ENCODE data around the gene FGGY.

FGGY gene

GRCh38 chr1:59427784-59428183 is 130.9 kb downstream of the FGGY start:
- no peaks in the 10 kb centered on the region for H3F3A ChIP-seq (ENCODE audit: insufficient read depth)
- H4K20me1 ChIP-seq (ENCODE audit: low read depth, low read length), result no peaks in the 10 kb centered on the region
- no peaks in the 10 kb centered on the region for H3K27me3 ChIP-seq (ENCODE audit: low read length)
- H3K4me3 ChIP-seq (ENCODE audit: insufficient read depth, low read length, poor library complexity, severe bottlenecking), result no peak overlapping the region
- H3K9me2 ChIP-seq (replicated peaks; ENCODE audit: insufficient read depth, low read length), result no peaks in the 10 kb centered on the region
- no peak overlapping the region for H3K9ac ChIP-seq (ENCODE audit: low read length)
- no peak overlapping the region for H2AFZ ChIP-seq (ENCODE audit: low read depth, low read length, severe bottlenecking)
- no peaks in the 10 kb centered on the region for H3K9me3 ChIP-seq (ENCODE audit: insufficient read depth, low read length)
- H3K79me2 ChIP-seq (ENCODE audit: insufficient read depth, low read length), result no peaks in the 10 kb centered on the region
- H3K4me2 ChIP-seq (ENCODE audit: low read depth, low read length, poor library complexity, severe bottlenecking), result no peak overlapping the region
- H3K36me3 ChIP-seq (ENCODE audit: low read length), result no peaks in the 10 kb centered on the region
- TF ChIP-seq, protein P1, sequence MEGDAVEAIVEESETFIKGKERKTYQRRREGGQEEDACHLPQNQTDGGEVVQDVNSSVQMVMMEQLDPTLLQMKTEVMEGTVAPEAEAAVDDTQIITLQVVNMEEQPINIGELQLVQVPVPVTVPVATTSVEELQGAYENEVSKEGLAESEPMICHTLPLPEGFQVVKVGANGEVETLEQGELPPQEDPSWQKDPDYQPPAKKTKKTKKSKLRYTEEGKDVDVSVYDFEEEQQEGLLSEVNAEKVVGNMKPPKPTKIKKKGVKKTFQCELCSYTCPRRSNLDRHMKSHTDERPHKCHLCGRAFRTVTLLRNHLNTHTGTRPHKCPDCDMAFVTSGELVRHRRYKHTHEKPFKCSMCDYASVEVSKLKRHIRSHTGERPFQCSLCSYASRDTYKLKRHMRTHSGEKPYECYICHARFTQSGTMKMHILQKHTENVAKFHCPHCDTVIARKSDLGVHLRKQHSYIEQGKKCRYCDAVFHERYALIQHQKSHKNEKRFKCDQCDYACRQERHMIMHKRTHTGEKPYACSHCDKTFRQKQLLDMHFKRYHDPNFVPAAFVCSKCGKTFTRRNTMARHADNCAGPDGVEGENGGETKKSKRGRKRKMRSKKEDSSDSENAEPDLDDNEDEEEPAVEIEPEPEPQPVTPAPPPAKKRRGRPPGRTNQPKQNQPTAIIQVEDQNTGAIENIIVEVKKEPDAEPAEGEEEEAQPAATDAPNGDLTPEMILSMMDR (IDR thresholded peaks at IDR 0.05; ENCODE audit: insufficient read depth, low read length, poor library complexity, severe bottlenecking), result no peak
- TF ChIP-seq EZH2phosphoT487 (conservative IDR thresholded peaks at IDR 0.05; ENCODE audit: low read length), result no peak
- H3K27ac ChIP-seq (ENCODE audit: low read depth, low read length), result no peak overlapping the region

DNA sequence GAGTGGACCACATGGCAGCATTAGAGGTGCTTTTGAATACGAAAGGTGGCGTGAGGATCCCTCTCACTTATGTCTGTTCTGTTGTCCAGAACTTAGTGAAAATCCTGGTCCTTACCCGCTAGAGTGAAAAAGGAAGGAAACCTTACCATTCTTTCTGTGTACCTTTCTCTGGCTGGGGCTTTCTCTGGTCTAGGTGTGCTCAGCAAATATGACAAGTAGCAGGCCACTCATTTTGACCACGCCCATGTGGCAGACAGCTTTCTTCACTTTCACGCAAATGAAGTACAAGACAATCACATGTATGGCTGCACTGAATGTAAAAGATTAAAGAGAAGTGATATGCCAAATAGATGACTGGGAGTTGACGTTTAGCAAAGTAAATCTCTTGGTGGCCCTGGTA is 131.9 kb downstream of the FGGY start:
- TF ChIP-seq, protein P1 (IDR thresholded peaks at IDR 0.05; ENCODE audit: insufficient read depth, low read length, poor library complexity, severe bottlenecking), result no peak
- TF ChIP-seq EZH2phosphoT487 (conservative IDR thresholded peaks at IDR 0.05; ENCODE audit: low read length), result no peak
- no peaks in the 10 kb centered on the region for H3K36me3 ChIP-seq (ENCODE audit: low read length)

GRCh38 chr1:59429656-59430055 is 132.8 kb downstream of the FGGY start:
- Histone ChIP-seq H3K4me2 (ENCODE audit: low read depth, low read length, poor library complexity, severe bottlenecking) (no peak overlapping the region), H3K4me3 (ENCODE audit: insufficient read depth, low read length, poor library complexity, severe bottlenecking) (no peak overlapping the region), H4K20me1 (ENCODE audit: low read depth, low read length) (no peaks in the 10 kb centered on the region), H3F3A (ENCODE audit: insufficient read depth) (no peaks in the 10 kb centered on the region), H3K27ac (ENCODE audit: low read depth, low read length) (no peak overlapping the region), H3K9me2 (replicated peaks; ENCODE audit: insufficient read depth, low read length) (no peaks in the 10 kb centered on the region), H3K27me3 (ENCODE audit: low read length) (no peaks in the 10 kb centered on the region), H3K79me2 (ENCODE audit: insufficient read depth, low read length) (no peaks in the 10 kb centered on the region), H2AFZ (ENCODE audit: low read depth, low read length, severe bottlenecking) (no peak overlapping the region), H3K36me3 (ENCODE audit: low read length) (no peaks in the 10 kb centered on the region), H3K9me3 (ENCODE audit: insufficient read depth, low read length) (no peaks in the 10 kb centered on the region), H3K9ac (ENCODE audit: low read length) (no peak overlapping the region)
- TF ChIP-seq, protein P1 (IDR thresholded peaks at IDR 0.05; ENCODE audit: insufficient read depth, low read length, poor library complexity, severe bottlenecking), result no peak
- TF ChIP-seq EZH2phosphoT487 (conservative IDR thresholded peaks at IDR 0.05; ENCODE audit: low read length), result no peak

More for the DNA sequence above, 131.9 kb downstream of the FGGY start:
- no peaks in the 10 kb centered on the region for H3K9me2 ChIP-seq (replicated peaks; ENCODE audit: insufficient read depth, low read length)
- no peak overlapping the region for H3K27ac ChIP-seq (ENCODE audit: low read depth, low read length)
- no peaks in the 10 kb centered on the region for H3K9me3 ChIP-seq (ENCODE audit: insufficient read depth, low read length)
- H3K4me2 ChIP-seq (ENCODE audit: low read depth, low read length, poor library complexity, severe bottlenecking), result no peak overlapping the region
- H3K4me3 ChIP-seq (ENCODE audit: insufficient read depth, low read length, poor library complexity, severe bottlenecking), result no peak overlapping the region
- H3K27me3 ChIP-seq (ENCODE audit: low read length), result no peaks in the 10 kb centered on the region
- no peak overlapping the region for H3K9ac ChIP-seq (ENCODE audit: low read length)
- H3K79me2 ChIP-seq (ENCODE audit: insufficient read depth, low read length), result no peaks in the 10 kb centered on the region
- no peak overlapping the region for H2AFZ ChIP-seq (ENCODE audit: low read depth, low read length, severe bottlenecking)
- no peaks in the 10 kb centered on the region for H3F3A ChIP-seq (ENCODE audit: insufficient read depth)
- no peaks in the 10 kb centered on the region for H4K20me1 ChIP-seq (ENCODE audit: low read depth, low read length)
